ENCODE results near the gene U2AF1. TPM values are rescaled to one million over a fixed set of nuclear protein-coding genes. Genes with fewer than 3 reads are reported as not detected.

U2AF1 gene
- 24.9 and 27.6 TPM in 2 replicates for total RNA-seq

GRCh38 chr21:43106965-43107793 is at the start of gene U2AF1:
Gene U2AF1 (minus strand): TSS chr21:43107570. CDS start chr21:43107494, 76 bp downstream.

GRCh38 chr21:43075170-43076022 is 32.0 kb downstream of the U2AF1 start, which contains the start of gene CBS:
Gene CBS (minus strand): TSS chr21:43075835. CDS start chr21:43072193, 3,642 bp downstream.

Other genes with a start within 250 kb of the U2AF1 start
- 9.9 and 12.3 TPM in 2 replicates for gene WDR4, start 228.0 kb downstream of the U2AF1 start, total RNA-seq
- 36.4 and 46.0 TPM in 2 replicates for gene NDUFV3, start 214.3 kb downstream of the U2AF1 start, total RNA-seq
- not detected in 2 replicates for gene ERVH48-1, start 181.9 kb downstream of the U2AF1 start, total RNA-seq
- gene PKNOX1, start 133.0 kb downstream of the U2AF1 start, total RNA-seq, result 6.9 and 9.1 TPM in 2 replicates
- 8.0 and 23.9 TPM in 2 replicates for gene CBS, start 31.7 kb downstream of the U2AF1 start, total RNA-seq
- gene CRYAA, start 61.4 kb upstream of the U2AF1 start, total RNA-seq, result not detected in 2 replicates